Thyroid gland (tissue), 4 donors: ENCODE measurements around the gene SP100.

ENCODE experiments used
- CTCF ChIP-seq, 6 experiments: fragments of 200-600 bp in 3 of 6; fragments of 450-650 bp in 3 of 6; sonication (generic) in 3 of 6; IDR thresholded peaks; one replicate each; pipeline ENCODE4 v1.5.1; 2016 to 2019; ENCODE audit warnings: antibody characterized with exemption in 6 of 6, mild to moderate bottlenecking in 2 of 6, inconsistent platforms in 1 of 6, moderate library complexity in 1 of 6
- POLR2A ChIP-seq, 2 donors: fragments of 450-650 bp; IDR thresholded peaks; one replicate each; pipeline ENCODE4 v1.6.1; 2017; ENCODE audit warnings: antibody characterized with exemption in 2 of 2, mild to moderate bottlenecking in 2 of 2, moderate library complexity in 1 of 2

DNA sequence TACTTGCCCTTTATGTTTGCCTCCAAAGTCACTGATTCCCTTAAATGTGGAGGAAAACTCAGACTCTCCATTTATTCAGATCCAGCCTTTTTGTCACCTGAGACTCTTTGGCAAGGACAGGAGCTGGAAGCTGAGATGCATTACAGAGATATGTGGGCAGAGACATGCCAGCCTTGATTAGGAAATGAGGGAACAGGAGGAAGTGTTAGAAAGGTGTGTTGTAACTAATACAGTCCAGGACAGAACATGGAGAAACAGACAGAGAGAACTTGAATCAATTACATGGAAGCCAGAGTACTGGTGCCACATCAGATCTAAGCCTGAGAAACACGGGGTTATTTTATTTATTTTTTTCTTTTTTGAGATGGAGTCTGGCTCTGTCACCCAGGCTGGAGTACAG, 79.0 kb downstream of the SP100 start:
- TF ChIP-seq CTCF (IDR thresholded peaks at IDR 0.05) (no peak), POLR2A (IDR thresholded peaks at IDR 0.05) (no peak)
